SU-DHL-6 (cell line): Measurements from ENCODE around the gene EFTUD2.

Experiments
- EZH2phosphoT487 ChIP-seq: fragments of 200-600 bp; sonication (generic), shearing (Covaris generic); conservative IDR thresholded peaks from 2 replicates; pipeline ENCODE4 v1.6.1; 2018; ENCODE audit warnings: mild to moderate bottlenecking, antibody characterized with exemption, low read length, moderate library complexity, mixed read lengths
- TF ChIP-seq, protein P1 (sequence below): fragments of 200-600 bp; sonication (generic); IDR thresholded peaks from one replicate; pipeline ENCODE4 v1.5.1; 2017; ENCODE audit warnings: antibody characterized with exemption, mild to moderate bottlenecking, low read length, moderate library complexity; ENCODE audit not compliant: insufficient read depth, poor library complexity, severe bottlenecking

GRCh38 chr17:44915862-44916780 lies 16.9 kb upstream of the EFTUD2 start:
- TF ChIP-seq, protein P1, sequence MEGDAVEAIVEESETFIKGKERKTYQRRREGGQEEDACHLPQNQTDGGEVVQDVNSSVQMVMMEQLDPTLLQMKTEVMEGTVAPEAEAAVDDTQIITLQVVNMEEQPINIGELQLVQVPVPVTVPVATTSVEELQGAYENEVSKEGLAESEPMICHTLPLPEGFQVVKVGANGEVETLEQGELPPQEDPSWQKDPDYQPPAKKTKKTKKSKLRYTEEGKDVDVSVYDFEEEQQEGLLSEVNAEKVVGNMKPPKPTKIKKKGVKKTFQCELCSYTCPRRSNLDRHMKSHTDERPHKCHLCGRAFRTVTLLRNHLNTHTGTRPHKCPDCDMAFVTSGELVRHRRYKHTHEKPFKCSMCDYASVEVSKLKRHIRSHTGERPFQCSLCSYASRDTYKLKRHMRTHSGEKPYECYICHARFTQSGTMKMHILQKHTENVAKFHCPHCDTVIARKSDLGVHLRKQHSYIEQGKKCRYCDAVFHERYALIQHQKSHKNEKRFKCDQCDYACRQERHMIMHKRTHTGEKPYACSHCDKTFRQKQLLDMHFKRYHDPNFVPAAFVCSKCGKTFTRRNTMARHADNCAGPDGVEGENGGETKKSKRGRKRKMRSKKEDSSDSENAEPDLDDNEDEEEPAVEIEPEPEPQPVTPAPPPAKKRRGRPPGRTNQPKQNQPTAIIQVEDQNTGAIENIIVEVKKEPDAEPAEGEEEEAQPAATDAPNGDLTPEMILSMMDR: no peak
- no peak for TF ChIP-seq EZH2phosphoT487
